Endothelial cell of umbilical vein (primary cell): ENCODE results near the gene FOXE1. TPM values are rescaled to one million over a fixed set of nuclear protein-coding genes. Genes with fewer than 3 reads are reported as not detected.

Source experiments
- BruUV-seq: library from RNA; stranded (reverse); fragments of 400-500 nt; replicated peaks from 2 replicates; lab custom pipeline; 2021; lab: Mats Ljungman, UMichigan
- CTCF ChIA-PET: fragments of 300-600, 350-600 bp; sonication (Branson Sonifier 250); formaldehyde crosslinking; loops from one replicate; lab custom pipeline; 2021; ENCODE audit warnings: antibody characterized with exemption, inconsistent platforms; lab: Charles Lee
- POLR2A ChIA-PET: fragments of 300-600, 350-600 bp; sonication (Branson Sonifier 250); formaldehyde crosslinking; loops from one replicate; lab custom pipeline; 2021; ENCODE audit warnings: antibody characterized with exemption, inconsistent platforms; lab: Charles Lee
- DNase-seq: peaks from one replicate; pipeline ENCODE4 v3.0.0-alpha.2; 2011; ENCODE audit warnings: low read depth, low spot score
- FAIRE-seq: peaks from 2 replicates; lab custom pipeline; 2011; peaks lifted over from hg19 to GRCh38; lab: Jason Lieb, UNC
- H2AFZ ChIP-seq: 2 replicates; pipeline ENCODE4 v1.6.0; 2012; ENCODE audit warnings: low read depth, low read length, control low read depth, inconsistent platforms
- H3K27ac ChIP-seq: 2 replicates; pipeline ENCODE4 v1.5.1; 2011; ENCODE audit warnings: low read depth, mild to moderate bottlenecking, control low read depth, low read length, moderate library complexity; ENCODE audit not compliant: insufficient read depth
- H3K27me3 ChIP-seq, 2 experiments: 2 replicates each; pipeline versions ENCODE4 v1.6.0 to v1.6.1; 2011; ENCODE audit warnings: low read length in 2 of 2, mixed read lengths in 1 of 2; ENCODE audit not compliant: control insufficient read depth in 2 of 2, insufficient read depth in 2 of 2
- H3K36me3 ChIP-seq, 2 experiments: 2 replicates in 1 of 2; 3 replicates in 1 of 2; pipeline ENCODE4 v1.5.1; 2011; ENCODE audit warnings: low read length in 2 of 2, mild to moderate bottlenecking in 1 of 2, moderate library complexity in 1 of 2; ENCODE audit not compliant: control insufficient read depth in 2 of 2, insufficient read depth in 2 of 2; ENCODE audit errors: extremely low read depth in 1 of 2
- H3K4me1 ChIP-seq: 3 replicates; pipeline ENCODE4 v1.5.1; 2011; ENCODE audit warnings: mild to moderate bottlenecking, low read length; ENCODE audit not compliant: control insufficient read depth, insufficient read depth; ENCODE audit errors: extremely low read depth
- H3K4me2 ChIP-seq: 2 replicates; pipeline ENCODE4 v1.6.1; 2011; ENCODE audit warnings: low read length, control low read depth, mixed read lengths; ENCODE audit not compliant: insufficient read depth
- H3K4me3 ChIP-seq, 3 experiments: fragments of 200-600 bp in 1 of 3; sonication (generic), shearing (Covaris generic) in 1 of 3; replicated peaks in 1 of 3; 2 replicates each; pipeline ENCODE4 v1.5.1; 2011 to 2016; ENCODE audit warnings: control low read depth in 3 of 3, low read length in 3 of 3, mild to moderate bottlenecking in 2 of 3, inconsistent platforms in 1 of 3, low read depth in 1 of 3, moderate library complexity in 1 of 3; ENCODE audit not compliant: insufficient read depth in 1 of 3
- H3K79me2 ChIP-seq: 2 replicates; pipeline ENCODE4 v1.6.0; 2012; ENCODE audit warnings: low read length, inconsistent platforms; ENCODE audit not compliant: control insufficient read depth, insufficient read depth
- H3K9ac ChIP-seq: replicated peaks from 2 replicates; pipeline ENCODE3; 2011; ENCODE audit warnings: low read length, control low read depth; ENCODE audit not compliant: insufficient read depth; ENCODE audit errors: extremely low read depth
- H3K9me1 ChIP-seq: replicated peaks from 3 replicates; pipeline ENCODE4 v1.6.0; 2011; ENCODE audit warnings: mild to moderate bottlenecking, low read length; ENCODE audit not compliant: control insufficient read depth, insufficient read depth; ENCODE audit errors: extremely low read depth
- H3K9me3 ChIP-seq: replicated peaks from 2 replicates; pipeline ENCODE4 v1.5.1; 2012; ENCODE audit warnings: low read length, inconsistent platforms; ENCODE audit not compliant: control insufficient read depth, insufficient read depth
- H4K20me1 ChIP-seq: replicated peaks from 2 replicates; pipeline ENCODE3; 2011; ENCODE audit warnings: mild to moderate bottlenecking, low read length; ENCODE audit not compliant: control insufficient read depth, insufficient read depth; ENCODE audit errors: extremely low read depth
- EZH2 ChIP-seq: IDR thresholded peaks from 2 replicates; pipeline ENCODE4 v1.6.1; 2012; ENCODE audit warnings: borderline replicate concordance, low read depth, mild to moderate bottlenecking, moderate library complexity, low read length, inconsistent platforms; ENCODE audit not compliant: severe bottlenecking
- FOS ChIP-seq: IDR thresholded peaks from 2 replicates; pipeline ENCODE4 v1.6.1; 2011; ENCODE audit warnings: mild to moderate bottlenecking, low read length, moderate library complexity, borderline replicate concordance; ENCODE audit not compliant: insufficient read depth
- GATA2 ChIP-seq: IDR thresholded peaks from 2 replicates; pipeline ENCODE4 v1.7.0; 2011; ENCODE audit warnings: low read depth, mild to moderate bottlenecking, moderate library complexity, mixed read lengths, low read length; ENCODE audit not compliant: insufficient read length, insufficient read depth
- JUN ChIP-seq: IDR thresholded peaks from 2 replicates; pipeline ENCODE4 v1.6.1; 2011; ENCODE audit warnings: borderline replicate concordance, low read depth; ENCODE audit not compliant: insufficient read length, insufficient read depth
- MYC ChIP-seq: IDR thresholded peaks from one replicate; pipeline ENCODE4 v1.6.1; 2011; ENCODE audit warnings: mild to moderate bottlenecking, low read depth, low read length
- POLR2A ChIP-seq: IDR thresholded peaks from 2 replicates; pipeline ENCODE4 v1.6.1; 2012; ENCODE audit warnings: low read depth, mild to moderate bottlenecking, control low read depth, low read length
- POLR2AphosphoS5 ChIP-seq: IDR thresholded peaks from 2 replicates; pipeline ENCODE4 v1.6.1; 2012; ENCODE audit warnings: low read depth, mild to moderate bottlenecking, control low read depth, low read length, moderate library complexity; ENCODE audit not compliant: insufficient read depth
- dilution Hi-C: fragments of 300-500 bp; cut with MboI; formaldehyde crosslinking; loops from one replicate; pipeline ENCODE4 v1.15.0; 2019; ENCODE audit warnings: low sequenced_read_pairs; ENCODE audit not compliant: extremely low pct_ligation_motif_present
- intact Hi-C: fragments of 100-400 bp; cut with micrococcal nuclease; formaldehyde crosslinking; loops from one replicate; pipeline ENCODE4 v1.10.0; 2022
- polyA plus RNA-seq, 4 experiments: library from polyadenylated mRNA; depleted of rRNA in 3 of 4; stranded (reverse) in 3 of 4; unstranded in 1 of 4; fragments of >200 nt; gene quantifications; 2 replicates each; pipeline versions ENCODE4 v1.2.1 to v1.2.3, GENCODE V29; 2011 to 2012; ENCODE audit warnings: missing spikeins in 1 of 4
- total RNA-seq: library from RNA; stranded (reverse); gene quantifications from 2 replicates; pipeline ENCODE4 v1.2.3, GENCODE V29; 2021
- TF ChIP-seq, protein P1 (sequence below): IDR thresholded peaks from 2 replicates; pipeline ENCODE4 v1.6.1; 2011; ENCODE audit not compliant: insufficient read depth, insufficient read length
- TF ChIP-seq, protein P2 (sequence below), 2 donors: IDR thresholded peaks; 1 replicate in 1 of 2; 2 replicates in 1 of 2; pipeline ENCODE4 v1.5.1; 2011; ENCODE audit warnings: low read length in 2 of 2, mild to moderate bottlenecking in 2 of 2, moderate library complexity in 2 of 2, control low read depth in 1 of 2, inconsistent platforms in 1 of 2, low read depth in 1 of 2; ENCODE audit not compliant: insufficient read depth in 1 of 2; ENCODE audit errors: extremely low read depth in 1 of 2

FOXE1 gene
- total and polyA plus RNA-seq, 2 donors (not counting 3 experiments of a cell fraction or from before 2014, with no cell fraction given) = not detected

DNA sequence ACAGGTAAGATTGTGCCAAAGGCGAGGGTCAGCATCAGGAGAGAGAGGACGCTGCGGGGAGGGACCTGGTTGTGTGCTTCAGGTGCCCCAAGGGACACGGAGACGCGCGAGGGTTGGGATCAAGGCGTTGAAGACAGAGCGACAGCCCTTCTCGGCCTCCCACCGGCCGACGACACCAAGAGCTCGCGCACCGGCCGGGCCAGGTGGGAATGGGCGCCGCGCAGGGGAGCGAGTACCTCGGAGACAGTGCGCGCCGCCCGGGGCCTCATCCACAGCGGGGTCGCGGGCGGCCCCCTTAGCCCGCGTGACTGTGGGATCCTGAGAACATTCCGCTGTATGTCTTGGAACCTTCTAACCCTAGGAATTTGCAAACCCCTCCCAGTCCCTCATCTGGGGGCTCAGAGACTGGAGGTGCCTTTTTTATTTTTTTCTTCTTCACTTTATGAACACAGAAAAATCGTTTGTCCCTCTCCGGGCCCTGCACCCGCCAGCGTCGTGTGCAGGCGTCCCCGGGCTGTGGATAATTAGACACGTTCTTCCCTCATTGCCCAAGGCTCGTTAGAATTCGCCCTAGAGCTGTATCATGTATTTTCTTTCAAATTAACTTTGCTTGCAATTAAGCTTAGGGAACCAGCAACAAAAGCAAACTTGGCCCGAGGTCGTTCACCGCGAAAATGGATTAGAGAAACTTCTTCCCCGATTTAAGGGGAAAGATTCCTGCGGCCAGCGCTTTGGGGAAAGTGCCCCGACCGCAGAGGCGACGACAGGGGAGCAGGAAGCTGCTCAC is 4.8 kb downstream of the FOXE1 start:
- Histone ChIP-seq H3K9ac (no peak overlapping the region), H3K79me2 (no peaks in the 10 kb centered on the region), H4K20me1 (no peaks in the 10 kb centered on the region), H3K4me3 (no peak overlapping the region), H3K4me2 (no peak overlapping the region), H3K9me1 (no peaks in the 10 kb centered on the region), H3K36me3 (no peaks in the 10 kb centered on the region), H2AFZ (no peak overlapping the region), H3K4me1 (no peaks in the 10 kb centered on the region), H3K9me3 (no peaks in the 10 kb centered on the region), H3K27me3 (peaks cover 72 to 90% of the 10 kb centered on the region in 2 experiments), H3K27ac (no peak overlapping the region)
- FAIRE-seq (no peak), DNase-seq (no peak)
- TF ChIP-seq EZH2 (peak; percentile 94), POLR2AphosphoS5 (no peak)
- no TSS peak for BruUV-seq
- ChIA-PET POLR2A (no interaction called here), CTCF (interaction anchor here (1.3 kb wide), 1 partner anchor 44 kb away, joined by 3 read pairs; no protein-coding TSS in a partner anchor)
- dilution Hi-C loops (no loop called here), intact Hi-C loops (no loop called here)

DNA sequence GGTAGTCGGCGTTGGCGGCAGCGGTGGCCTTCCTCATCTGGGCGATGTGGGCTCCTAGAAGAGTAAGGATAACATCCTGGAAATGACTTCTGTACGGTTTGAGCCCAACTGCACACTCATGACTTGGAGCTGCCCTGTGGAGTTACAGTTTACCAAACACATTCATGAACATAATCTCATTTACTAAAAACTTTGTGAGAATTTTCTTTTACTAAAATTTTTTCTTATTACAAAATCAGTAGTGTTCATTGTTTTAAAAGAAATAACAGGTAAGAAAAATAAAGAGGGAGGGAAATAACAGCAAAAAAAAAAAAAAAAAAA is 5.3 kb downstream of the FOXE1 start:
- DNase-seq (no peak), FAIRE-seq (no peak)
- TF ChIP-seq FOS (no peak), GATA2 (no peak), POLR2AphosphoS5 (no peak), POLR2A (no peak), MYC (no peak), EZH2 (no peak), JUN (no peak)
- TF ChIP-seq, protein P1, sequence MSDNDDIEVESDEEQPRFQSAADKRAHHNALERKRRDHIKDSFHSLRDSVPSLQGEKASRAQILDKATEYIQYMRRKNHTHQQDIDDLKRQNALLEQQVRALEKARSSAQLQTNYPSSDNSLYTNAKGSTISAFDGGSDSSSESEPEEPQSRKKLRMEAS = no peak
- TF ChIP-seq, protein P2, sequence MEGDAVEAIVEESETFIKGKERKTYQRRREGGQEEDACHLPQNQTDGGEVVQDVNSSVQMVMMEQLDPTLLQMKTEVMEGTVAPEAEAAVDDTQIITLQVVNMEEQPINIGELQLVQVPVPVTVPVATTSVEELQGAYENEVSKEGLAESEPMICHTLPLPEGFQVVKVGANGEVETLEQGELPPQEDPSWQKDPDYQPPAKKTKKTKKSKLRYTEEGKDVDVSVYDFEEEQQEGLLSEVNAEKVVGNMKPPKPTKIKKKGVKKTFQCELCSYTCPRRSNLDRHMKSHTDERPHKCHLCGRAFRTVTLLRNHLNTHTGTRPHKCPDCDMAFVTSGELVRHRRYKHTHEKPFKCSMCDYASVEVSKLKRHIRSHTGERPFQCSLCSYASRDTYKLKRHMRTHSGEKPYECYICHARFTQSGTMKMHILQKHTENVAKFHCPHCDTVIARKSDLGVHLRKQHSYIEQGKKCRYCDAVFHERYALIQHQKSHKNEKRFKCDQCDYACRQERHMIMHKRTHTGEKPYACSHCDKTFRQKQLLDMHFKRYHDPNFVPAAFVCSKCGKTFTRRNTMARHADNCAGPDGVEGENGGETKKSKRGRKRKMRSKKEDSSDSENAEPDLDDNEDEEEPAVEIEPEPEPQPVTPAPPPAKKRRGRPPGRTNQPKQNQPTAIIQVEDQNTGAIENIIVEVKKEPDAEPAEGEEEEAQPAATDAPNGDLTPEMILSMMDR (IDR thresholded peaks at IDR 0.05; ENCODE audit: extremely low read depth in 1 of 2, insufficient read depth in 1 of 2, low read depth in 1 of 2, low read length in 2 of 2) = no peak
- Histone ChIP-seq H3K9me3 (no peaks in the 10 kb centered on the region), H4K20me1 (no peaks in the 10 kb centered on the region), H3K4me2 (no peak overlapping the region), H3K27ac (no peak overlapping the region), H3K9ac (no peak overlapping the region), H3K4me1 (no peaks in the 10 kb centered on the region), H3K27me3 (peaks cover 72 to 89% of the 10 kb centered on the region in 2 experiments), H3K9me1 (no peaks in the 10 kb centered on the region), H3K36me3 (no peaks in the 10 kb centered on the region), H2AFZ (no peak overlapping the region), H3K79me2 (no peaks in the 10 kb centered on the region), H3K4me3 (no peak overlapping the region)
- ChIA-PET POLR2A (no interaction called here), CTCF (interaction anchor here (1.3 kb wide), 1 partner anchor 43 kb away, joined by 3 read pairs; no protein-coding TSS in a partner anchor)
- intact Hi-C loops (no loop called here), dilution Hi-C loops (no loop called here)
- BruUV-seq = no TSS peak
